SIG-M5 (cell line): ENCODE data around the gene SFMBT2.

ENCODE experiments used
- DNase-seq: peaks from one replicate; lab custom pipeline; 2025; lab: John Stamatoyannopoulos, UW

The SFMBT2 gene

DNA sequence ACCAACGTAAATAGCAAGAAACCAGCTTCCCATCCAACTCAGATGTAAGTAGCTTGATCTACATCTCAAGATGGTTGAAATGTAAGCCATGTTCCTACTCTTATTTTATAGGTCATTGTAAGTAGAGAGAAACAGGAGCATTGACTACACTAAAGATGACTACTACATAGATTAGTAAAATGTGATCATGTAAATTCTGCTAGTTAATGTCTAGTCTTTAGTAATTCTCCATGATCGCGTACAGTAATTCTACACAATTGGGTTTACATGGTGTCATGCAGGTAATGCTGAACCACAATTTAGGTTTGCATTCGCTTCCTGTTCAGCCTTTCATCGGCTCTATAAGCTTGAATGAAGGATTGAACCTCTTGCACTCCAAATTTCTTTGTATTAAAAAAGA lies 14.9 kb upstream of the SFMBT2 start:
- DNase-seq = no peak

DNA sequence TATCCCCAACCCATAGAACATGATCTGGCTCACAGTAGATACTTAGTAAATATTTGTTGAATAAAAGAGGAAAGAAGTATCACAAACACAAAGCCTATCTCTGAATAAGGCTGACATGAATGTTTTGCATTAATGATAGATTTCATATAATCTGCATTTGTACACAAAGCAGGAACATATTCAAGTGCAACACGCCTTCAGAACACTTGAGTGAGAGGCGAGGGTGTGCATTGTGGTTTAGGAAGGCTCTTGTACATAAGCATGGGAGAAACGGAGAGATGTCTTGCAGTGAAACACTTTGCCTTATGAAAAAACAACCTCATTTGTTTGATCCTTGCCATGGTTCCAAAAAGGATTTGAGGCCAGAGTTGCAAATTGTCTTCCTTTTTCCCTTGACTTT lies 14.1 kb upstream of the SFMBT2 start:
- DNase-seq = no peak

DNA sequence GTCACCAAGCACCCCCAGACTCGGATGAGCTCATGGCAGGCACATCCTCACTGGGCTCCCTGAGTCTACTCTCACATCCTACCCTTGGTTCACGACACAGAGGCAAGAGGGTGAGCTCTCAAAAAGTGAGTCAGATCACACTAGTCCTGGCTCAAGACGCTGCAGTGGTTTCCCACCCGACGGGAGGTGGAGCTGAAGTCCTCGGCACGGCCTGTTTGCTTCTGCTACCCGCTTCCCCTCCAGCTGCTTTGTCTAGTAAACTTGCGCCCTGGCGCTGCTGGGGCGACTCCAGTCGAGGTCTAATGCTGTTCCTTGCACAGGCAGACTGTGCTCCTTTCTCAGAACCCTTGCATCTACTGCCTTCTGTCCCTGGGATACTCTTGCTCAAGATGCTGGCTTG lies 13.5 kb upstream of the SFMBT2 start:
- DNase-seq = no peak

DNA sequence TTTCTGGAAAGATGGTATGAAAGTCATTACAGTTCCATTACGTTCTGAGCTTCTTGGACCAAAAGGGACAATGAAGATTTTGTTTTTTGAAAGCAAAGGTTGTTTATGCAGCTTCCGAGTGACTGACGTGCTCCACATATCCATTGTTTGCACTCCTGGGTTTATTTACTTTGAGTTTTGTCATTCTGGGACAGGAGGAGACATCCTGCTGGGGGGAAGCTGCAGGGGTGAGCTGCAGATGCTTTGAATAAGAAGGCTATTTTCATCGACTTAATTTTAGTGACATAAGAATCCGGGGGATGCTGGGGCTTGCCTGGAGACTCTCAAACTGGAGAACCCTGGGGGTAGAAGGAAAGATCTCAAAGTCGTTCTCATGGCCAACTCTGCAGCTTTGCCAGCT lies 12.7 kb upstream of the SFMBT2 start:
- DNase-seq = no peak

DNA sequence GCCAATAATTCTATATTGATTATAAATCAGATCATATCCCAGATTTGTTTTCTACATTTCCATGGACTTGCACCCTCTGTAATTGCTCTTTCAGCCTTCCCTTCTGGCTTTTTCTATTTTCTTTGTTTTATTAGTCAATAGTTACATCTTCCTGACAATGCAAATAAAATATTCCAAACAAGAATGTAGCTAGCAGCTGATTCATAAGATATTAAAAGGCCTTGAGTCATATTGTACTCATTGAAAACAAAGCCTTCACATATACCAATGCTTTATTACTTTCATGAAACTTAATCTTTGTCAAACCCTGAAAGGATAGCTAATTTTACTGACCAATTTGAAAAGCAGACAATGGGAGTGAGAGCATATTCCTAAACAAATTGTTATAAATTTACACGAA lies 10.7 kb upstream of the SFMBT2 start:
- no peak for DNase-seq

DNA sequence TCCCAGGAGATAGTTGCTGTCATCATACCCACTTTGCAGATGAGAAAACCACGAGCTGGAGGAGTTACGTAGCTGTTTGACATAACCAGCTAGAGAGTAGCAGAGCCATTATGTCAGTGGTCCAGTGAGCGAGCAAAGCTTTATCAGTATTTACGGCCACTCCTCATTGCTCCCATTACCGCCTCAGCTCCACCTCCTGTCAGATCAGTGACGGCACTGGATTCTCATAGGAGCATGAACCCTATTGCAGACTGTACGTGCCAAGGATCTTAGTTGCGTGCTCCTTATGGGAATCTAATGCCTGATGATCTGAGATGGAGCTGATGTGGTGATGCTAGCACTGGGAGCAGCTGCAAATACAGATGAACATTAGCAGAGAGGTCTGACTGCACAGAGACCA lies 9.2 kb upstream of the SFMBT2 start:
- DNase-seq = no peak

DNA sequence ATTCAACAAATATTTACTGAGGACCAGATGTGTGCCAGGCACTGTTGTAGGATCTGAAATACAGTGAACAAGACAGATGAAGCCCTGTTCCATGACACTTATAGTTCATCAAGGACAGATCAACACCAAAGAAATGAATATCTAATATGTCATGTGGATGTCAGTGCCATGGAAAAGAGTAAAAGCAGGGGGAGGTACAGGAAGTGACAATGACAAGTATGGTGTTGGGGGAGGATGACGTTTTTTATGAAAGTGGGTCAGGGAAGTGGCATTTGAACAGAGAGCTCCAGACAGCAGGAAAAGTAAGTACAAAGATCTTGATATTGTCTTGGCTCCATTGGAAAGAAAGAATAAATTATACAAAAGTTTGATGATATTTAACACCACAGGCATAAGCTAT lies 7.0 kb upstream of the SFMBT2 start:
- no peak for DNase-seq

DNA sequence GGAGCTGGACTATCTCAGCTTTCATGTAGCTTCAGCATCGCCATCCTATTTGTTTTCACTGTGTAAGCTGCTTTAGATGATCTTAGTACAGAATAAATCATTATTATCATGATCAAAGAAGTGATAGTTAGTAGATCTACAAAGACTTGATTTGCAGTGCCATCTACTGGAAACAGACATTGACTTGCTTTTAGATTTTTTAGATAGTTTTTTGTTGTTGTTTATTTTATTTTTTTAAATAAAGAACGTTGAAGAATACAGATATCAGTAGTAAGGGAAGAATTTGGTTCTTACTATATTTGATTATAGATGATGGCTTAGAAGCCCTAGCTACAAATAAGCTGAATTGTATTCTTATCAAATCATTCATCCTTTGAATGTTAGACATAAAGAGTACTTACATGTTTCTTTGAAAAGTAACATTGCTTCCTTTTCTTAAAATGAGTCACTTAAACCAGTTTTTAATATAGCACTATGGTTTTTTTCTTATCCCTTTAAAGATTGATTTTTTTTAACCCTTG lies 6.3 kb upstream of the SFMBT2 start:
- DNase-seq = no peak

DNA sequence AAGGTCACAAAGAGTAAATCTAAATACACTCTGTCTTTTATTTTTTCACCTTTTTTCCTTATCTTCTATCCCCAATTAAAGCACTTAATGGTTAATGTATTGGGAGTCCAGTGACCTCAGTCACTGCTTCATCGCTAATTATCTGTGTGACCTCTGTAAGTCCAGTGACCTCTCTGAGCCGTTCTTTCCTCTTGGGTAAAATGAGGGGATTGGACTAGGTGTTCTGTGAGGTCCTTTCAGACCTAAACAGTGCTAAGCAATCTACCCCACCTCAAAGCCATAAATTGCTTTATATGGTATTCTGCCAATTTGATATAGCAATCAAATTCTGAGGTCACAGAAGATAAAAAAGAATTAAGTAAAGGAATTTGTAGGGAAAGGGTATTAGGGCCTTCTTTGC lies 3.9 kb upstream of the SFMBT2 start:
- DNase-seq = no peak

DNA sequence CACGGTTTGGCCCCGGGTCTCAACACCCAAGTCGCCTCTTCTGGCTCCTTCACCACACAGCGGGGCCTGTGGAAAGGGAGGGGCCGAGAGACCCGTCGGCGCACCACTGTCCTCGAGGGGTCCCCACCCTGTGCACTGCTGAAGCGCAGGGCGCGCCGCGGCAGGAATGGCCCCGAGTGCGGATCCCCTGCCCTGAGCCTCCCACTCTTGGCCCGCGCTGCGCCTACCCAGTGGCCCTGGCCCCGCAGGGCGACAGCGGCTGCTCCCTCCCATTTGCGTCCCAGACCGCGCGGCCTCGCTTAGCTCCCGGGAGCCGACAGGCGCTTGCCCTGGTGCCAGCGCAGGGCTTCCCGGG lies 2.1 kb upstream of the SFMBT2 start:
- DNase-seq = no peak

DNA sequence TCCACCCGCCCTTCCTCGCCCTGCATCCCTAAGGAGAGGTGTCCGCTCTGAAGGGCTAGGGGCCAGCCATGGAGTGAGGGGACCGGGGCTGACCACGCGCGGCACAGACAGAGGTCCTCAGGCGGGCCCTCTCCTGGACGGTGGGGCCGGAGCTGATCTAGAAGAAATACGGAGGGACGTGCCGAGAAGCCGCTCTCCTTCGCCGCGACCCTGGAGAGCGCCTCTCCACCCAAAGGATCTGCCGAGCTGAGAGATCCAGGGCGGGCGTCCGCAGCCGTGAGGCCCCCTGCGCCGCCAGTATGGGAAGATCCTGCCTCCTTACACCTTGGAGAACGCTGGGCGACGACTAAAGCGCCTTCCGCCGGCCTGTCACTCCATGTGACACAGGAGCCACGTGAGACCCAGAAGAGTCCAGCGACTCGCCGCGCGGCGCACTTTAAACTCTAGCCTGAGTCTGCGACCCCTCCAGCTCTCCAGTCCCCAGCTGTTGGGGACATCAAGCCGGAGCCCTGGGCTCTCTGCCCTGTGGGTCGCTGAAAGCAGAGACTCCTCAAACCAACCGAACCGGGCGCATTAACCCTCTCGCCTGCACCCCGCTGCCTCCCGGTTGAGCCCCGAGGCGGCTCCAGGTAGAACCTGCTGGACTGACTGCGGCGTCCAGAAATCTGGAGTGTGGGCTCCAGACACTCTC lies 1.5 kb upstream of the SFMBT2 start:
- DNase-seq = no peak

DNA sequence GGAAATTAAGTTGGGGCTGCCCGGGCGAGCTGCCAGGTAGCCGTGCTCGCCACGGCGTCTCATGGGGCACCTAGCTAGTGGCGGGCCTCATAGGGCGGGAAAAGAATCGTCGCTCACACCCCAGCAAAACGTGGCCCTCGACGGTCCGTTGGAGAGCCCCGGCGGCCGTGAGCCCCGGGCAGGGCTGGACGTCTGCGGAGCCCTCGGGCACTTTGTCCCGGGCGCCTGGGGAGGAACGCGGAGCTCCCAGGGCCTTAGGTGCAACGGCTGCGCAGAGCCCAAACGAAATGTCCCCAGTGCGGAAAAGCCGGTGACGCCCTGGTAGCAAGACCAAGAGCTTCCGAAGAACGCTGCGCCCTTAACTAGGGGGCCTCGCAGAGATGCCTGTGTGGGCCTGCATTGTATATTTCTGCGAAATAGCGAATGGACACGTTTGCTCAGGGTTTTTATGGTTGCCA lies 866 bp upstream of the SFMBT2 start:
- no peak for DNase-seq

DNA sequence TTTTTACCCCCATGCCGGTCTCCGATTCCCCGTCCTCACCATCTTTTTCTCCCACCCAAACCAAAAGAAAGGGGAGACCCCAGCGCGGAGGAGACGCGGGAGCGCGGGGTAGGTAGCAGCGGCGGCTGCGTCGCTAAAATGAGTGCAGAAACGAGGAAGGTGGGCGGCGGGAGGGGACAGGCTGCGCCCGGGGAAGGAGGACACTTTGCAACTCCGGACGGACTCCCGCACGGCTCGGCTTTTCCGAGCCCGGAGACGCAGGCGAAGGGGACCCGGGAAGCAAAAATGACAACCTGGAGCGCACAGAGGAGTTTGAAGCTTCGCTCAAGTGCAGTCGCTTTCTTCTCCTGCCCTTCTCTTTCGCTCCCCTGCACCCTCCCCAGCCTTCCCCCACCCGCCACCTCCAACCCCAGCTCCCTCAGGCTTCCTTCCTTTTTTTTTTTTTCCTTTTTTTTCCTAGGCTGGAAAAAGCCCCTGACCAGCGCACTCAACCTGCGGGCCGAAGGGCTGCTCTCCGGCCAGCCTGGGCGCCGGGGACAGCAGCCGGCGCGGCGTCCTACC lies 453 bp downstream of the SFMBT2 start:
- DNase-seq = no peak

DNA sequence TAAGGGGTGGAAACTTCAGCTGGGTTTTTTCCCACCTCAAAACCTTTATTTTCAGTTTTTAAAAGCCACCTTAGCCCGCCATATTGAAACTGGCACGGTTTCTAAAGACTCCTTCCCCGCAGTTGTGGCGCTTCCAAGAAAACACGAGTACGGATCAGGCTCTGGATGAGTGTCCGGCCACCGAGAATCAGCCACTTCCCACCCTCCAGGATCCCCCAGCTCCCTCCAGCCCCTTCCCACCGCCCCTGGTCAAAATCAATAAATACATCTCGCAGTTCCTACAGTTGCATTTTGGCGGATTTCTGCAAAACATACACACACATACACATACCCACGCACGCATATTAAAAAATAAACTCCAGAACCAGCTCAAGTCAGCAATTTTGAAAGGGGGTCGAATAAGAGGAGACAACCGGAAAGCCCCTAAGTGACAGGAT lies 1.1 kb downstream of the SFMBT2 start:
- DNase-seq = no peak

DNA sequence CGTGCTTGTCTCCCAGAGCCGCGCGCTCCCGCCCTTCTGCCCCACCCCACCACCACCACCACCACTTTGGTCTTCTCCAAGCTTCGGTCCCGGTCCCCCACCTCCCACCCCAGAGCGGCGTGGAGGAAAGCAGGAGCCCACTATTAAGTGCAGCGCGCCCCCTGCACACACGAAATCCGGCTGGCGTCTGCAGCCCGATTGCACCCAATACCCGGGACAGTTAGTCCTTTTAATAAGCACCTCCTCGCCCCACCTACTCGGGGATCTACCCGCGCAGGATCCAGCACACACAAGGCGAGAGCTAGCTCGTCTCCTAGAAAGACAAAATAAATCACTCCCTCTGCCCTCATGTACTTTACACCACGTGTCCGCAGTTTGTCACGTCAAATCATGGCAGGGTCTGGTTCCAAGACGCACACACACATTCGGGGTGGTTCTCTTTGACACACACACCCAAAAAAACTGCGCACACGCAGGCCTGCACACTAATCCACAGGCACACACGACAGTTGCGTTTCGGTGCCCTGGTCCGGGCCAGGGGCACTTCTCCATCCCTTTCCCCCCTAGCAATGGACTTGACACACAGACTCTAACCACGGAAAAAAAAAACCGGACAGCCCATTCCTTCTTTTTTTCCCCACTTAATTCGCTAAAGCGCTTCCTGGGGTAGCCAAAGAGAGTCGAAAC lies 1.6 kb downstream of the SFMBT2 start:
- no peak for DNase-seq

DNA sequence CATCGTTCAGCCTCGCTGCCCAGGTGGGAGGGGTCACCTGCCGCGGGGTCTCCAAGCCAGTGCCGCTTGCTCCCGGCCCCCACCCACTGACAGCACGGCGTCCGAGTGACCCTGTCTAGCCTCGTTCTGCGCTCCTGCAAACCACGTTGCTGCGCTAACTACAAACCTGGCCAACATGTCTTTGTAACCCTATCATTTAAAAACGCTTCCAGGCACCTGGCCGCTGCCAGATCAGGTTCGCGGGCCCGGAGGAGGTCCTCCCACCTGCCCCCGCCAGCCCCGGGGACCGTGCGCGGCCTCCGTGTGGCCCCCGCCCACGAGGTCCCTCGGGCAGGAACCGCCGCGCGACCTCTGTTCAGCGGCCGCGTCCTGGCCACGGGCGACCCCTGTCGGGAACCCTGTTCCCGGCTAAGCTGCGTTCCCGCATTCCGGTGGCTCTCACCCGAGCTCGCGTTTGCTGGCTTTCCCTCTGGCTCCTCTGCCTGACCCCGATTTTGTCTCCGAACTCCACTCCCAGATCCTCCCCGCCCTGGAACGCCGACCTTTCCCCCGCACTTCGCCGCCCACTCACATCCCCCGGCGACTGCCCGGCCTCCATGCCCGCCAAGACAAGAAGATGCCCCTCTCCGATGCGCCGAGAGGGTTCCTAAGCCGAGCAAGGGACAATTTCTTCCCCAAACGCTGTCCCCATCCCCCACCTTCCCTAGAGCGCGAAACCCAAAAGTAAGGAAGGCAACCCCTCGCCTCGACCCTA lies 2.4 kb downstream of the SFMBT2 start:
- no peak for DNase-seq

DNA sequence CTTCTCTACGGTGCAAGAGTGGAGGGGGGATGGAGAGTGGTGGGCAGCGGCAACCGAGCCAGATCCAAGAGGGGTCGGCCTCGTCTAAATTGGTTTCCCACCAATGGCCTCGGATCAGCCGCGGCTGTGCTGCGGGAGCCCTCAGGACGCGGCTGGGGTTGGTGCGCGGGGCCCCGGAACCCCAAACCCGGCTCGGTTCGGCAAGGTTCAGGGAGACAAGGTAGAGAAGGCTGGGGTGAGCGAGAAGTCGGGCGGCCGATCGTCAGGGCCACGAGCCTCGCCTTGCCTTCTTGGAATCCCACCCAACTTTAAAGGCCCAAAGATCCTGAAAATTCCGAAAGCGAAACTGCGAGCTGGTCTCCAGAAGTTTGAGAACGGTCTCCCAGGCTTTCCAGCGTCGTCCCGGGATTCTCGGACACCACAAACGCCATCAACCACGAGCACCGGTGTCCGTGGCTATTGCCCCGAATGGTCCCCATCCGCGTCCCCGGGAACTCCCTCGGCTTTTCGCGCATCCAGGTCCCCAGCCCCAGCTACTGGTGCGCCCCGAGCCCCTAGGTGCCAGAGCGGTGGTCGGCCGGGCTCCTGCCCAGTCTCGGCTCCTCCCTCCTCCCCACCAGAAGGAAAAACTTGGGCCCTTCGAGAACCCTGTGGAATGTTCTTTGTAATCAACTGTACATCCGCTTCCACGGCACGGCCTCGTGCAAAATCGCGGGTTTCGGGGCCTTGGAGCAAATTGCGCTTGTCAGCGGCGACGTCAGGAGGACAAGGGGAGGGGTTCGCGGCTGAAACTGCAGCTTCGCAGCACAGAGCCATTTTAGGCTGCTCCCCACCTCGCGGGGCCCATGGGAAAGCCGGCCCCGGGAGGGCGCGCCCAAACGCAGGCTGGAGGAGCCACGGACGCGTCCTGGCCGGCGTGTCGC lies 3.2 kb downstream of the SFMBT2 start:
- DNase-seq = no peak

DNA sequence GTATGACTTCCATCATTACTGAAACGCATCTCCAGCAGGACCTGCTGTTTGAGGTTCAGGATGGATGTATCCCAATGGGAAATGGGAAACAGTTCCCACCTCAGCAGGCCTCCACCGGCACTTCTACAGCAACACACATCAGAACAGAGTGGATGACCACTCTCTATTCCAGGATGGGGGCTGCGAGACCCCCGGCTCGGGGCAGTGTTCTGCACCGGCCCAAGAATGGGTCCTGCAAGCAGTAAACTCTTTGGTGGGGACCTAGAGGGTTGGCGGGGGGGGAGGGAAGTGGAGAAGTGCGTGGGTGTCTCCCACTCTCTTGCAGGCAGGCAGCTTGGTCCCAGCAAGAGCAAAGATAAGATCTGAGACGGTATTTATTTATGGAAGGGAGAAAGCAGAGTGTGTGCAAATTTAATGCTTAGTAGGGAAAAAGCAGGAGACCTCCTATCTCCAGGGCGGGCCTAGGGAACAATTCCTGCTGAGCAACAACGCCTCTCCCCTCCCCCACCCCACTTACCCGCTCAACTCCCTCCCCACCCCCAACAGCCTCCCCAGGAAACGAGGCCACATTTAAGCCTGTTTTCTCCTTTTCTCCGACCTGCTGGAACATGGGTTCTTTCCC lies 4.0 kb downstream of the SFMBT2 start:
- no peak for DNase-seq

DNA sequence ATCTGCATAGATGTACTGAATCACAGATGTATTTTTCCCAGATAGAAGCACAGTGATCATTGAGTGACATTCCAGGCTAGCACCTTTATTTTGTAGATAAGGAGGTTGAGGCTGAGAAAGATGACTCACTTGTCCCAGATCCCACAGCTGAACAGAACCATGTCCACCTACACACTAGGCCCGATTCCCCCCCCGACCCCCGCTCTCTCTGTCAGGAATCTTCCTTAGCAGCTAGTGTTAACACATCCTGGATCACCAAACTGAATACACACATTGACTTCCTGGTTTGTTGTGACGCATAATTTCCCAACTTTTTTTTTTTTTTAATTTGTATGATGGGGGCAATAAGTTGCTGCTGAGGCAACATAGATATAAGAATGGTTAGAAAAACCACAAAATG lies 5.2 kb downstream of the SFMBT2 start:
- DNase-seq = peak; percentile 9

DNA sequence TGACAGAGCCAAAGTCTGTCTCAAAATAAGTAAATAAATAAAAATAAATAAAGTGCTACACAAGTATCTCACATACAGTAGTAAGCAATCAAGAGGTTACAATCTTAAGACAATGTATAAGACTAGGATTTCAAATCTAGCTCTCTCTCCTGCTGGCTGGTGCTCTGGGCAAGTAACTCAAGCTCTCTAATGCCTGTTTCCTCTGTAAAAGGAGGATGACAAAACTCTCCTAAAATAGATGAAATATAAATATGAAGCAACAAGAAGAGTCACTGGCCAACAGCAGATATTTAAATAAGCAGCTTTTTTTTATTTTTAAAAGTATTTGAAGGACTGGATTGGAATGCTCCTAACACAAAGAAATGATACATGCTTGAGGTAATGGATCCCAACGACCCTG lies 7.2 kb downstream of the SFMBT2 start:
- DNase-seq = no peak

DNA sequence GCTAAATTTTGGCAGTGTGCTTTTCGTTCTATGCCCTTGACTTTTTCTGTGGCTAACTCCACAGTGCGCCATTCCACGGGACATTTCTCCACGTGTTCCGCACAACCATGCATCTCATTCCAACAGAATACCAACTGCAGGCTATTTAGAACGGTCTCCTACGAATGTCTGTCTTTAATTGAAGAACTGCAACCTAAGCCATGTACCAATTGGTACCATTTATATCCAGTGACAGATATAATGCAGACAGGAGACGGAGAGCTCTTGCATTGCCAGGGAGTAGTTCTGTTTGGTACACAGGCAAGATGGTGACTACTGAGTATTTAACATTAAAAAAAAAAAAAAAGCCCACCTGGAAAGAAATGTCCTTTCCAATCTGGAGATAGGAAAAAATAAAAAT lies 9.1 kb downstream of the SFMBT2 start:
- DNase-seq = no peak
